Measurements from ENCODE around the gene PTPN1.

PTPN1 gene

GRCh38 chr20:50600281-50600895, 90.2 kb downstream of the PTPN1 start:
- Histone ChIP-seq H3K4me1 (ENCODE audit: insufficient read depth, low read length) (no peaks in the 10 kb centered on the region), H3K9me3 (ENCODE audit: insufficient read depth, low read depth, low read length) (no peaks in the 10 kb centered on the region), H3K4me3 (ENCODE audit: low read length) (no peak overlapping the region), H3K9ac (ENCODE audit: low read depth, low read length) (no peak overlapping the region), H3K36me3 (ENCODE audit: insufficient read depth, low read length) (no peaks in the 10 kb centered on the region), H3K27ac (ENCODE audit: low read depth, low read length) (no peak overlapping the region), H3K27me3 (ENCODE audit: insufficient read depth, low read length) (no peaks in the 10 kb centered on the region)
- 94% methylated on average over 12 of the region's 12 CpGs for WGBS

GRCh38 chr20:50601511-50602431, 91.6 kb downstream of the PTPN1 start:
- no peaks in the 10 kb centered on the region for H3K36me3 ChIP-seq (ENCODE audit: insufficient read depth, low read length)
- H3K27me3 ChIP-seq (ENCODE audit: insufficient read depth, low read length) = no peaks in the 10 kb centered on the region
- H3K9ac ChIP-seq (ENCODE audit: low read depth, low read length) = no peak overlapping the region
- H3K9me3 ChIP-seq (ENCODE audit: insufficient read depth, low read depth, low read length) = no peaks in the 10 kb centered on the region
- H3K4me1 ChIP-seq (ENCODE audit: insufficient read depth, low read length) = no peaks in the 10 kb centered on the region
- no peak overlapping the region for H3K4me3 ChIP-seq (ENCODE audit: low read length)
- no peak overlapping the region for H3K27ac ChIP-seq (ENCODE audit: low read depth, low read length)
- WGBS = 94% methylated on average over 33 of the region's 33 CpGs

- H3K4me3 ChIP-seq (ENCODE audit: low read length) = no peak overlapping the region
- H3K9ac ChIP-seq (ENCODE audit: low read depth, low read length) = no peak overlapping the region
- no peak overlapping the region for H3K27ac ChIP-seq (ENCODE audit: low read depth, low read length)
- H3K4me1 ChIP-seq (ENCODE audit: insufficient read depth, low read length) = no peaks in the 10 kb centered on the region
- no peaks in the 10 kb centered on the region for H3K9me3 ChIP-seq (ENCODE audit: insufficient read depth, low read depth, low read length)
- WGBS = 93% methylated on average over 15 of the region's 15 CpGs
- H3K36me3 ChIP-seq (ENCODE audit: insufficient read depth, low read length) = no peaks in the 10 kb centered on the region
- no peaks in the 10 kb centered on the region for H3K27me3 ChIP-seq (ENCODE audit: insufficient read depth, low read length)
Observed at GRCh38 chr20:50602432-50603088, 92.4 kb downstream of the PTPN1 start.

GRCh38 chr20:50604451-50604850, 94.3 kb downstream of the PTPN1 start:
- Histone ChIP-seq H3K9me3 (ENCODE audit: insufficient read depth, low read depth, low read length) (no peaks in the 10 kb centered on the region), H3K27me3 (ENCODE audit: insufficient read depth, low read length) (no peaks in the 10 kb centered on the region), H3K36me3 (ENCODE audit: insufficient read depth, low read length) (no peaks in the 10 kb centered on the region), H3K9ac (ENCODE audit: low read depth, low read length) (no peak overlapping the region), H3K4me3 (ENCODE audit: low read length) (no peak overlapping the region), H3K27ac (ENCODE audit: low read depth, low read length) (no peak overlapping the region), H3K4me1 (ENCODE audit: insufficient read depth, low read length) (no peaks in the 10 kb centered on the region)
- WGBS = 94% methylated on average over 12 of the region's 12 CpGs

GRCh38 chr20:50605136-50605535, 95.0 kb downstream of the PTPN1 start:
- no peaks in the 10 kb centered on the region for H3K4me1 ChIP-seq (ENCODE audit: insufficient read depth, low read length)
- WGBS = 93% methylated on average over 5 of the region's 5 CpGs
- no peaks in the 10 kb centered on the region for H3K9me3 ChIP-seq (ENCODE audit: insufficient read depth, low read depth, low read length)
- no peak overlapping the region for H3K4me3 ChIP-seq (ENCODE audit: low read length)
- H3K27ac ChIP-seq (ENCODE audit: low read depth, low read length) = no peak overlapping the region
- no peaks in the 10 kb centered on the region for H3K27me3 ChIP-seq (ENCODE audit: insufficient read depth, low read length)
- no peak overlapping the region for H3K9ac ChIP-seq (ENCODE audit: low read depth, low read length)
- no peaks in the 10 kb centered on the region for H3K36me3 ChIP-seq (ENCODE audit: insufficient read depth, low read length)

- H3K9ac ChIP-seq (ENCODE audit: low read depth, low read length) = no peak overlapping the region
- WGBS = 90% methylated on average over 9 of the region's 9 CpGs
- H3K27me3 ChIP-seq (ENCODE audit: insufficient read depth, low read length) = no peaks in the 10 kb centered on the region
- H3K9me3 ChIP-seq (ENCODE audit: insufficient read depth, low read depth, low read length) = no peaks in the 10 kb centered on the region
- no peak overlapping the region for H3K27ac ChIP-seq (ENCODE audit: low read depth, low read length)
- no peak overlapping the region for H3K4me3 ChIP-seq (ENCODE audit: low read length)
- H3K4me1 ChIP-seq (ENCODE audit: insufficient read depth, low read length) = no peaks in the 10 kb centered on the region
- H3K36me3 ChIP-seq (ENCODE audit: insufficient read depth, low read length) = no peaks in the 10 kb centered on the region
Observed at GRCh38 chr20:50607436-50607835, 97.3 kb downstream of the PTPN1 start.

- Histone ChIP-seq H3K36me3 (ENCODE audit: insufficient read depth, low read length) (no peaks in the 10 kb centered on the region), H3K4me3 (ENCODE audit: low read length) (no peak overlapping the region), H3K27me3 (ENCODE audit: insufficient read depth, low read length) (no peaks in the 10 kb centered on the region), H3K4me1 (ENCODE audit: insufficient read depth, low read length) (no peaks in the 10 kb centered on the region), H3K27ac (ENCODE audit: low read depth, low read length) (no peak overlapping the region), H3K9me3 (ENCODE audit: insufficient read depth, low read depth, low read length) (no peaks in the 10 kb centered on the region), H3K9ac (ENCODE audit: low read depth, low read length) (no peak overlapping the region)
- WGBS = 95% methylated on average over 32 of the region's 32 CpGs
Observed at GRCh38 chr20:50607850-50608749, 97.9 kb downstream of the PTPN1 start.

GRCh38 chr20:50608750-50609104, 98.5 kb downstream of the PTPN1 start:
- Histone ChIP-seq H3K27ac (ENCODE audit: low read depth, low read length) (no peak overlapping the region), H3K9me3 (ENCODE audit: insufficient read depth, low read depth, low read length) (no peaks in the 10 kb centered on the region), H3K9ac (ENCODE audit: low read depth, low read length) (no peak overlapping the region), H3K4me1 (ENCODE audit: insufficient read depth, low read length) (no peaks in the 10 kb centered on the region), H3K4me3 (ENCODE audit: low read length) (no peak overlapping the region), H3K36me3 (ENCODE audit: insufficient read depth, low read length) (no peaks in the 10 kb centered on the region), H3K27me3 (ENCODE audit: insufficient read depth, low read length) (no peaks in the 10 kb centered on the region)
- WGBS = 97% methylated on average over 13 of the region's 13 CpGs

GRCh38 chr20:50609438-50609989, 99.3 kb downstream of the PTPN1 start:
- no peaks in the 10 kb centered on the region for H3K36me3 ChIP-seq (ENCODE audit: insufficient read depth, low read length)
- no peaks in the 10 kb centered on the region for H3K9me3 ChIP-seq (ENCODE audit: insufficient read depth, low read depth, low read length)
- H3K4me3 ChIP-seq (ENCODE audit: low read length) = no peak overlapping the region
- no peaks in the 10 kb centered on the region for H3K27me3 ChIP-seq (ENCODE audit: insufficient read depth, low read length)
- H3K9ac ChIP-seq (ENCODE audit: low read depth, low read length) = no peak overlapping the region
- H3K27ac ChIP-seq (ENCODE audit: low read depth, low read length) = no peak overlapping the region
- WGBS = 94% methylated on average over 28 of the region's 28 CpGs
- H3K4me1 ChIP-seq (ENCODE audit: insufficient read depth, low read length) = no peaks in the 10 kb centered on the region

GRCh38 chr20:50610212-50610718, 100.1 kb downstream of the PTPN1 start:
- Histone ChIP-seq H3K9ac (ENCODE audit: low read depth, low read length) (no peak overlapping the region), H3K4me1 (ENCODE audit: insufficient read depth, low read length) (no peaks in the 10 kb centered on the region), H3K27me3 (ENCODE audit: insufficient read depth, low read length) (no peaks in the 10 kb centered on the region), H3K27ac (ENCODE audit: low read depth, low read length) (no peak overlapping the region), H3K36me3 (ENCODE audit: insufficient read depth, low read length) (no peaks in the 10 kb centered on the region), H3K9me3 (ENCODE audit: insufficient read depth, low read depth, low read length) (no peaks in the 10 kb centered on the region), H3K4me3 (ENCODE audit: low read length) (no peak overlapping the region)
- 80% methylated on average over 4 of the region's 4 CpGs for WGBS
